ENCODE data around the gene PSMB3.

Gene PSMB3

DNA sequence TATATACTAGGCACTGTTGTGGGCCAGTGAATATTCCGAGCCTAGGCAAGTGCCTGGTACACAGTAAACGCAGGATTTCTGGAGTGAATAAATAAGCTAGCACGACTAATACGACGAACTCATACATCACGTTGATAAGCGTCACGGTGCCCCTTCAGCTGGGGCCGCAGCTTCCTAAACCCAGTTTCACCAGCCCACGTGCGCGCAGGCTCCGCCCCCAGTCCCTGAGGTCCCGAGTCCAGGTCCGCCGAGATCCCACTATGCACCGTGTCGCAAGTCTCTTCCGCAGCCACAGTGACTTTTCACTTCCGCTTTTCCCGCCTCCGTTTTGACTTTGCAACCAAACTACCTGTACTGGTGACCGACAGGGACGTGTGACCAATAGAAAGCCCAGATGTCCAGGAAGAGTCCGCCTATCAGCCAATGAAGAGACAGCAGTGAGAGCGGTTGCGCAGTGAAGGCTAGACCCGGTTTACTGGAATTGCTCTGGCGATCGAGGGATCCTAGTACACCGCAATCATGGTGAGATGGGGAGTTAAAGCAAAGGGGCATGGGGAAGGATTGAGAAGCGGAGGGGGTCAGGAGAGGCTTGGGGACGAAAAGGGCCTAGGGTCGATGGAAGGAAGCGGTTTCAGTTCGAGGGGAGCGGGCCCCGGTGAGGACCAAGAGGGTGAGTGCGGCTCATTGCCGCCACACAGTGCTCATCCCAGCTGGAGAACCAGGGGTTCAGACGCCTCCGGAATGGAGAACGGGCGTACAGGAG is at the start of gene PSMB3:
Gene PSMB3, plus strand, starts transcription at position 434 of the 763 bp plus-strand sequence. Its CDS starts 86 bp downstream, at position 520.
- DNase-seq (ENCODE audit: low read depth), result peak; percentile 81

DNA sequence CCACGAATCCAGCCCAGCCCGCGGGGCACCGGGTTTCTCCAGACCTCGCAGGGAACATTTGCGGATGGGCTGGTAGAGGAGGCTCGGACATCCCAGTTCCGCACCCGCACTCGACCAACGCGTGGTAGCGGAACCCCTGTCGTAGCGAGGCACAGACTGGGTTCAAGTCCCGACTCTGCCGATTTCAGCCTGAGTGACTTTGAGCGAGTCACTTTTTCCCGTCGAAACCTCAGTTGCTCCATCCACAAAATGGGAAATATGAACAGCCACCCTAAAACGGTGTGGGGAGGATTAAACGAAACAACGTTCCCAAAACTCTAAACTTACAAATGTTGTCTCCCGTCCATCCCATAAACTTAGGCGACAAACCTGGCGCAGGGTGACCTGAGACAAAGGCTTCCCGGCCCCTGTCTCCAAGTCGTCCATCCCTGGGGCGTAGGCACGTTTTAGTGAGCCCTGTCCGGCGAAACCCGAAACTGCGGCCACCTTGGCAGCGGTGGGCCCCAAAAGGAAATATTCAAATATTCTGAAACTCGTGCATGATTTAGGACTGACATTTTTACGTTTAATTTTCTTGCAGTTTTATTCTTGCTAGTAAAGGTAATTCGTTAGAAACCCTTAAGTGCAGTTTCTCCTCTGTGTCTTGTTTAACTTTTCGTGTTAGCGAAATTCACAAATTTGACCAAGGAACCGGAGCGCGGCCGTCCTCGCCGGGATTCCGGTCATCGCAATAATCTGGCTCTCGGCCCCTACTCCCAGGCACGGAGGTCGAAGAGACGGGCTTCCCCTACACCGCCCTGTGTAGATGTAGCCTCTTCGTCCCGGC is 49.4 kb upstream of the PSMB3 start:
- no peak for DNase-seq (ENCODE audit: low read depth)

DNA sequence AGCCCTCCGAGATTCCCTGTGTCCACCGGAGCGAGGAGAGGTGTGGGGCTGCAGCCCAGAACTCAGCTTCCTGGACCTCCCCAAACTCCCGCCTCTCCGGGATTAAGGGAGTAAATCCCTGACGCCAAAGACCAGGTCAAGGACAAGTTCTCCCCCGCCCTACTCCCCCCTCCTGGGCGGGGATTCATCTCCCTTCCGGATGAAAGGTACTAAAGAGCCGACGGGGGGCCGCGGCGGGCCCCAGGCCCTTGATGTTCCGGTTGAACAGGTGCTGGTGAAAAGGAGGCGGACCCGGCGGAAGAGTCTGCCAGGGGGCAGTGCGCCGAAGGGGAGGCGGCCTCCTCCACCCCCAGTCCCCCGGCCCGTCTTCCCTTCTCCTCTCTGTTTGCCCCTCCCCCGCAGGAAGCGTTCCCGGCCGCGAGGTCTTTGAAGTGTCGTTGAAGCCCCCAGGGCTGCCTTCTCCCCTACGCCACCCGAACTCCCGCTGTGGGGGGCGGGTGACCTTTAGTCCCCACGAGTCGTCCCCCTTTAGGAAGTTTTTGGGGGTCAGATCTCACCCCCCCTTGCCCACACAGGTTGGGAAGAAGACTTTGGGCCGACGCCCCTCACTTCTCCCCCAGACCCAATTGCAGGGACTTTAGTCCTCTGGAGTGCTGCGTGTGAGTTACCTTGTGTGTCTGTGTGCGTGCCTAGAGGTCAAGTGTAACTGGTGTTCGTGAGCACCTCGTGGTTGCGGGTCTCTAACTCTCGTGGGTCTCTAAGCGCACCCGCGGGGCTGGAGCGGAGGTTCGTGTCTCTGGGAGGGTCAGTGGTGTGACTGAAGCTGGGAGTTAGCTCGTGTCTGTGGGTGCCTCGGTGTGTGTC is 48.6 kb upstream of the PSMB3 start:
- peak; percentile 66 for DNase-seq (ENCODE audit: low read depth)

DNA sequence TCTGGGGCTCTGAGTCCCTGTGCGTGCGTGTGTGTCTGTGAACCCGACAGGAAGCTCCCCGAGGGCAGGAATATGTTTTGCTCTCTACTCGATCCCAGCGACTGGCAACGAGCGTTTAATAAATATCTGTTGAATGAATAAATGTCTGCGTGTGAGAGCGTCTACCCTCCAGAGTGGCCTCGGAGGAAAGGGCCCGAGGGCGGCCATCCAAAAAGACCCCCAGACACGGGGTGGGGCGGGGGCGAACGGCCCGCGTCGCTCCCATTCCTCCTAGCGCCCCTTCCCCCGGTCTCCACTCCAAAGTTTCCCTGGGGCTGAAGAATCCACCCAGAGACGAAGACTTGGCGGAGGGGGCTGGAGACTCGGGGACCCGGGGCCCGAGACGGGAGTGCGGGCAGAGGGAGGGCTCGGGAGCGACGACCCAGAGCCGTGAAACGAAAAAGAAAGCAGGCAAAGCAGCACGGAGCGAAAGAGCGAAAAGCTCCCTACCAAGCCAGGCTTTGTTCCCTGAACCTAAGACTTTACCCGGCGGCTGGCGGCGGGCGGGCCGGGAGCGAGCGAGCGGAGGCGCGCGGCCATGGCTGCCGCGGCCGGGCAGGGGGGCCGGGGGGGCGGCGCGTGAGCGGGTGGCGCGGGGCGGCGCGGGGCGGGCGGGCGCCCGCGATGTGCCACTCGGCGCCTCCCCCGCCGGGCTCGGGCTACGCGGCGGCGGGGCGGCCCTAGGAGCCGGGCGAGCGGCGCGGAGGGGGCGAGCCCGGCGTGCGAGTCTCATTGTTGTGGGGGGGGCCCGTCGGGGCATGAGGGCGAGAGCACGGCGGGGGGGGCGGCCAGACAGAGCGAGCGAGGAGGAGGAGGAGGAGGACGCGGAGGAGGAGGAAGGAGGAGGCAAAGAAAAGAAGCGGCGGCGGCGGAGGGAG is 47.7 kb upstream of the PSMB3 start, which contains the start of gene MLLT6:
Gene MLLT6, plus strand, starts transcription at position 668 of the 917 bp plus-strand sequence. CDS start 360 bp downstream, outside the sequence.
- DNase-seq (ENCODE audit: low read depth), result peak; percentile 45

DNA sequence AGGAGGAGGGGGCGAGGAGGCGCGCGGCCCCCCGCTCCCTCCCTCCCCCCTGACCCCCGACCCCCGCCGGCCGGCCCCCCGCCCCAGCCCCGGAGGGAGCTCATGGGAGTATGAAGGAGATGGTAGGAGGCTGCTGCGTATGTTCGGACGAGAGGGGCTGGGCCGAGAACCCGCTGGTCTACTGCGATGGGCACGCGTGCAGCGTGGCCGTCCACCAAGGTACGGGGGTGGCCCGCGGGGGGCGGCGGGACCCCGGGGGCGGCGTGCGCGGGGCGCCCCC is 47.1 kb upstream of the PSMB3 start:
- no peak for DNase-seq (ENCODE audit: low read depth)

DNA sequence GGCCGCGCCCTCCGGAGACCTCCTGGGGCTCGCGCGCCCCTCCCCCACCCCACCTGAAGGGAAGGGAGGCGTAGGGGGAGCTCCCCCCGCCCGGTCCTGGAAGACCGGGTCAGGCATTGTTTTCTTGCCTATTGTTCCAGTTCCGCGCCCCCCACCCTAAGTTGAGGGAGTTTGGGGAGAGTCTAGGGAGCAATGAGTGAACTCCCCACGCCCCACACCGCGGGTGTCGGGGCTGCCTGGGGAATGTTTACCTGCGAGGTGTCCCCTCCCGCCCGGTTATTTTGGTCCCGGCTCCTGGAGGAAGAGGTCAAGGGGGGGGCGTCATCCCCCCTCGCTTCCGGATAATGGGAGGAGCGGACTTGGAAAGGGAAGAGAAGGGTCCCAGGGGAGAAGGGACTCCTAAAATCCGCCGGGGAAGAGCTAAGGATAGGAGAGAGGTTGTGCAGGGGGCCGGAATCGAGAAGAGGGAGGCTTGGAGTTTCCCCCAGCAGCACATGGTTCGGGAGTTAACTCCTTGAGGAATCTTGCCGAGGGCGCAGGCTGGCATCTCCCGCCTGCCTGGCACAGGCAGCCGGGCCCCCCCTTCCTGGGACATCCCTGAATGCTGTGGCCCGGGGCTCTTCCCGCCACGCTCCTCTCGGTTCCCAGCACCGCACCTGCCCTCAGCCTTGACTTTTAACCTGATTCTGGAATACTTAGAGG is 46.6 kb upstream of the PSMB3 start:
- DNase-seq (ENCODE audit: low read depth), result no peak

DNA sequence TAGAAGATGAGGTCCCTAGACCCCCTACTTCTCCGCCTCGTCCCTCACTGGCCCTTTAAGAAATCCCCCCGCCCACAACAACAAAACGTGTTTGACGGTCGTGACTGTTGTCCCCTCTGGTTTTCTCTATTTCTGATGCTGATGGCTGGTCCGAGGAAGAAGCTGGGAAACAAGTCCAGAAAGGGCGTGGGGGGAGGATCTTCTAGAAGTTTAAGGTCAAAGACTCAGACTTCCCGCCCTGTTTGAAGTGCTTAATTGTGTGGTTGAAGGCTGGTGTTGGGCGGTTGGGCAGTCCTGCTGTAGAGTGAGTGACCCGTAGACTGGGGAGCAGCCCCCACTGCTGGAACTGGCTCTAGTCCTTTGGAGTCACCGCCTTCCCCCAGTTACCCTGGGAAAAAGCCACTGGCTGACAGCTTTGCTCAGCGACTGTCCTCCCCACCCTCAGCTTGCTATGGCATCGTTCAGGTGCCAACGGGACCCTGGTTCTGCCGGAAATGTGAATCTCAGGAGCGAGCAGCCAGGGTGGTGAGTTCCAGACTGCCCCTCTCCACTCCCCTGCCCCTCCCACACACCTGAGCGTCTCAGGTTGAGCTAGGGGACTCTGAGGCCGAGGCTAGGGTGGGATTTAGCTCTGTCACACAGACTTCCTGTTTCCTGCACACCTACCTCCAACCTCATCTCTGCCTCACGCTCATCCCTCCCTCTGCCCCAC is 45.9 kb upstream of the PSMB3 start:
- no peak for DNase-seq (ENCODE audit: low read depth)

DNA sequence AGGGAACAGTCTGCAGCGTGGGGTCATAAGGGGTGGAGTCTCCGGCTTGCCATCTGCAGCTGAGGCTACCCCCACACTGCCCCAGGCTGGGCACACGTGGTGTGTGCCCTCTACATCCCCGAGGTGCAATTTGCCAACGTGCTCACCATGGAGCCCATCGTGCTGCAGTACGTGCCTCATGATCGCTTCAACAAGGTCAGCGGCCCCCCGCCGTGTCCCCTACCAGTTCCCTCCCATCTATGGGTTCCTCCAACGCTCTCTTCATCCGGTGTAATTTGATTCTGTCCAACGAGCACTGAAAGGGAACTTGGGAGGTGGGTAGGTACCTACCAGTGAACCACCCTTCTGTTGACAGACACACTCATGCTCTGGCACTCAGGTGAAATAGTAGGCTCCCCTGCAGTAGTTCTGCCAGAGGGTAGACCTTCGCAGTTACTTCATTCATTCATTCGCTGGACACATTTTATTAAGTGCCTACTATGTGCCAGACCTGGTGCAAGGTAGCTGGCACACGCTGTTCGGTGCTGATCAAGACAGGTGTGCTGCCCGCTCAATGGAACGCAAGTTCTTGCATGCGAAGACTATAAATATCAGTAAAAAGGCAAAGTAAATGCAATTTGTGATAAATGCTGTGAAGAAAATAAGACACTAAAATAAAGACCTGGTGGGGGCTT is 44.7 kb upstream of the PSMB3 start:
- no peak for DNase-seq (ENCODE audit: low read depth)

DNA sequence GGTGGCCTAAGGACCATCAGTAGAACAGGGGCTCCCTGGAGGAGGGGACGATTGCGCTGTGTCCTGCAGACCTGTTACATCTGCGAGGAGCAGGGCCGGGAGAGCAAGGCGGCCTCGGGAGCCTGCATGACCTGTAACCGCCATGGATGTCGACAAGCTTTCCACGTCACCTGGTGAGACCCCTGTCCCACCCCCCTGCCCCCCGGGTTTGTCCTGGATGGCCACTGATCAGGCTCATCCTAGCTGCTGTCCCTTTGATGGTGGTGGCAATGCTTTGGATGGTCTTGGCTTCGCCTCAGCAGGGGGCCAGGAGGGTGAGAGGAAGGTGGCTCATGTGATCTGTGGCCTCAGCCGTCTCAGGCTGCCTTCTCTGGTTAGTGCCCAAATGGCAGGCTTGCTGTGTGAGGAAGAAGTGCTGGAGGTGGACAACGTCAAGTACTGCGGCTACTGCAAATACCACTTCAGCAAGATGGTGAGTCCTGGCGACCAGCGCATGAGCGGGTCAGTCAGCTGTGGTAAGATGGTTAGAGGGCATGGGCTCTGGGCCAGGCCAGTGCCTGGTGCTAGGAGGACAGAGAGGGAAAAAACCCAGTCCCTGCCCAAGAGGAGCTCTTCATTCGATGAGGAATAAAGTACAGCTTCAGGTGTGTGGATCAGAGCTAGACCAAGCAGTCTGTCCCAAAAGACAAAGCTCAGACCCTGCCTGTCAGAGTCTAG is 43.3 kb upstream of the PSMB3 start:
- DNase-seq (ENCODE audit: low read depth), result no peak

DNA sequence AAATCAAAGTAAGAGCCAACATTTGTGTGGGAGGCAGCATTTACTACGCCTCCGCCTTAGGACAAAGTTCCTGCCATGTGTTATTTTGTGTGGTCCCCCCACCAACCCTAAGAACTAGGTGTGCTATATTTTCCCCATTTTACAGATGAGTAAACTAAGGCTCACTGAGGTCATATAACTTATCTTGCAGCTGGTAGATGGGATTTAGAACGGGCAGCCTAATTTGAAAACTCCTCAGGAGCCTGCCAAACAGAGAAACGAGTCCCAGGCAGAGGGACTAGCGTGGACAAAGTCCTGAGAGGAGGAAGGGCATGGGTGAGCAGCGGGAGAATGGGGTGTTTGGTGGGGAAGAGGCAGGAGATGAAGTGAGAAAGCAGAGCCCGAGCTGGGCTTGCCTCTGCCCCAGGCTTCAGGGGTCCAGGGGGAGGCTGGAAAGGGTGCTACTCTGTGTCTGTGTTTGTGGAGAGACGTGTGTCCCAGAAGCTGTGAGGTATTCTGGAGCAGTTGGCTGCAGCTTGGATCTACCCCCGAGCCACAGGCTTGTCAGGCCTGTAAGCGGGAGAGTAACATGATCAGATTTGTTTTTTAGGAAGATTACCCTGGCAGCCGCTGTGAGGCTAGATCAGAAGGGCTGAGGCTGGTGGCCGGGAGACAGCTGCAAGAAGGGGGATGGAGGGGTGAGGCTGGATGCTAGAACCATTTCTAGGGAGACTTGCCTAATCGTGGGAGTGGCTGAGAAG is 42.5 kb upstream of the PSMB3 start:
- DNase-seq (ENCODE audit: low read depth), result no peak

DNA sequence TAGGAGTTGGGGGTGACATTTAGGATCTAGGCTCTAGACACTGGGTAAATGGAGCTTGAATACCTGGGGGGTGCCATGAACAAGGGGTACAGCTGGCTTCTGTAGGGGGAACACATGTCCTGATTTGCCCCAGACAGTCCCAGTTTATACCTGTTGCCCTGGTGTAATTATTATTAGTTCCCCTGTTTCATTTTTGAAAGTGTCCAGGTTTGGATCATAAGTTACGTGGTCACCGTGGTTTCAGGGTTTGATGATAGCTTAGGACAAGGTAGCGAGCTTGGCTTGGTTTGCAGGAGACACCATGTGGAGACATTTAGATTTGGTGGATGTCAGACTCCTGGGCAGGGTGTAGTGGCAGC is 42.0 kb upstream of the PSMB3 start:
- DNase-seq (ENCODE audit: low read depth), result no peak

DNA sequence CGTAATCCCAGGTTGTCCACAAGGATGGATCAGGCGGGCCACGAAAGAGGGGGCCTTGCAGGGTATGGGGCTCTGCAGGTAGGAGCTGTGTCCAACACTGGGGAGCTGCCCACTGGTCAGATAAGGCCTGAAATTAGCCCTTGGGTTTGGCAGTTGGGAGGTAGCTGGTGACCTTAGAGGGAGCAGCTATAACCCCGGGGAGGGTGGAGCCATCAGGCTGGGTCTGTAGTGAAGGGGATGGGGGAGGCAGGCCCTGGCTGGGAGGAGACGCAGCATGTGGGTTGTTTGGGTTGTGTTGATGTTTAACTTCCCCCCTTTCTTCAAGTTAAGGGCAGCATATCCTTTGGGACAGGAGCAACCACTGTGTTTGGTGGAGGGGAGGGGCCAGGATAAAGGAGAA is 41.6 kb upstream of the PSMB3 start:
- no peak for DNase-seq (ENCODE audit: low read depth)

DNA sequence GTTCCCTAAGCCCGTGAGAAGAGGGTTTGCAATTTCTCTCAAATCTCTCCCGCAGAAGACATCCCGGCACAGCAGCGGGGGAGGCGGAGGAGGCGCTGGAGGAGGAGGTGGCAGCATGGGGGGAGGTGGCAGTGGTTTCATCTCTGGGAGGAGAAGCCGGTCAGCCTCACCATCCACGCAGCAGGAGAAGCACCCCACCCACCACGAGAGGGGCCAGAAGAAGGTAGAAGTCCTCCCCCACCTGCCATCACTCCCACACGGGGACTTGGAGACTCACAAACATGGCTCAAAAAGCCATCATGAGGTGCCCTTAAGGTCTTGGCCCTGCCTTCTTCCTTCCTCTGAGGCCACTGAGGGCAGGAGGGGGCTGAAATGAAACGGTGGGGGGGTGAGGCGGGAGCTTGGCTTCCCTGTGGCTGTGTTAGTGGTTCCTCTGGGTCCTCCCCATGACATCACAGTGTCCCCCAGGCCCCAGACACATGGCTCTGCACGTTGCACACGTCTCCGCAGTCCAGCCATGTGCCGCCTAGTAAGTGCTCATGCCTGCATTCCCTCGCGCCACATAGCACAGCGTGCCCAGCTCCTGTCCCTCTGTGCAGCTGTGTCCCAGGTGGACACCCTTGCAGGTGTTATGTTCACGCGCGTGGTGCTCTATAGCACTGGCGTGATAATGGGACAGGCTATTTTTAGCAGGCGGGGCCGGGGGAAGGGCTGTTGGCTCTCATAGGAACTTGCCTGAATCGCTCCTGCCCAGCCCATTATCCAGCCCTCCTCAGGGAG is 40.6 kb upstream of the PSMB3 start:
- DNase-seq (ENCODE audit: low read depth), result no peak

DNA sequence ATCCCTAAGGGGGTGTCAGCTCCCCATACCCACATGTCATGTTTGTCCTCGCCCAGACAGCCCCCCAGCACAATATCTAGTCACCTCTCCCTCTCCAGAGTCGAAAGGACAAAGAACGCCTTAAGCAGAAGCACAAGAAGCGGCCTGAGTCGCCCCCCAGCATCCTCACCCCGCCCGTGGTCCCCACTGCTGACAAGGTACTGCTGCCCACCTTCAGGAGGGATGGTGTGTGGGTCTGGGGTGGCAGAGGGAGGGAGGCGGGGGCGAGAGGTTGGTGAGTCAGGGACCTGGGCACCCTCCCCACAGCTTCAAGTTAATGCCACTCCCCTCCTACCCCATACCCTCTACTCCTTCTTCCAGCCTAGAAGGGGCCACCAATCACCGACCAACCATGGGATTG is 39.9 kb upstream of the PSMB3 start:
- no peak for DNase-seq (ENCODE audit: low read depth)

DNA sequence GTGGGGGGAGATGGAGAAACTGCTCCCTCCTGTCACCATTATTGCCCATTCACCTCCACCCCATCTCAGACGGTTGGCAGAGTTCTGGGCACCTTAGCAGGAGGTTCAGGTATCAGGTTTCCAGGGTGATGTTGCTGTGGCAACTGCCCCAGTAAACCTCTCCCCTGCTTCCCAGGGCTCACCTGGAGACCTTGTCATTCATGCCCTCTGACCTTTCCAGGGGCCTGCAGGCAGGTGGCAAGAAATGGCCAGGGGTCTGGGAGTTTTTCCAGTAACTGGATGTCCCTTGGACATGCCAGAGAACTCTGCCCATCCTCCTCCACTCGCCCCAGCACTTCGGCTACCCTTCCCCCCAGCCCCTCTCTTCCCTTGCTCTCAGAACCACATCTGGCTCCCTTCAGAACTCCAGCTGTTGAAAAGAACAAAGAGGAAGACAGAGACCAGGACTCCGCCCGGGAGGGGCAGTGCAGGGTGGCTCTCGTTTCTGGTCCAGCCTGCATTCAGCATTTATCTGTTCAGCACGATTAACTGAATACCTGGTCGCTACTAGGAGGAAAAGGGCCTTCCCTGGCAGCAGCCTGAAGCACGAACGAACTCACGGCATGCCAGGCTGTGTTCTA is 39.0 kb upstream of the PSMB3 start:
- DNase-seq (ENCODE audit: low read depth), result no peak

DNA sequence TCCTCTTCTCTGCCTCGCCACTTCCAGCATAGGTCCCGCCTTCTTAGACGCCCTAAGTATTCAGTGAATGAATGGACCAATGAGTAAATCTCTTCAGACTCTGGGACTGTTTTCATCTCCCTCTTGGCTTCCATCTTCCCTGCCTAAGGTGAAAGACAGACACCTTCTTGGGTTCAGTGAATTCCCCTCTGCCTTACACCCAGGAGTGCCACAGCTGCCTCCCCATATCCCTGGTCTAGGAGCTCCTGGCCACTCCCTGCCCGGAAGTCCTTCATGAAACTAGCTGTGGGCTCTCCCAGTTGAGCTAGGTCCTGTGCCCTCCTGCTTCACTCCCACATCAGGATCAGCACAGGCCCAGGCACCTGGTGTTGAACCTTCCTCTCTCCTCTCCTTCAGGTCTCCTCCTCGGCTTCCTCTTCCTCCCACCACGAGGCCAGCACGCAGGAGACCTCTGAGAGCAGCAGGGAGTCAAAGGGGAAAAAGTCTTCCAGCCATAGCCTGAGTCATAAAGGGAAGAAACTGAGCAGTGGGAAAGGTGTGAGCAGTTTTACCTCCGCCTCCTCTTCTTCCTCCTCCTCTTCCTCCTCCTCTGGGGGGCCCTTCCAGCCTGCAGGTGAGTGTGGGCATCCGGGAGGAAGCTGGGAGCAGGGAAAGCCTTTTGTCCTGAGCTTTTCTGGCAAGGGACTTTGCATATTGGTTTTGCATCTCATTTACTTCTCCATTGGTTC is 37.2 kb upstream of the PSMB3 start:
- DNase-seq (ENCODE audit: low read depth), result no peak

Measured in stimulated activated CD8-positive, alpha-beta memory T cell treated with anti-CD3 and anti-CD28 coated beads, Interleukin-15, amount 100 ng/mL, for 24 hours (primary cell).